Cardiac fibroblast (primary cell): ENCODE measurements around the gene KCTD5.
"Not testable (repeated sequence)": the region's sequence is repeated elsewhere in the genome, so short reads cannot be mapped to it uniquely, and the experiment has no call there.

Experiments
- DNase-seq, 2 donors: peaks; one replicate each; pipeline versions ENCODE4 v3.0.0 to v3.0.0-alpha.2; 2010; ENCODE audit warnings: low read depth in 2 of 2
- H3K4me3 ChIP-seq, 2 donors: replicated peaks in 1 of 2; 1 replicate in 1 of 2; 2 replicates in 1 of 2; pipeline ENCODE4 v1.5.1; 2011; ENCODE audit warnings: low read depth in 2 of 2, low read length in 2 of 2, mild to moderate bottlenecking in 2 of 2, moderate library complexity in 1 of 2
- CTCF ChIP-seq: IDR thresholded peaks from one replicate; pipeline ENCODE4 v1.5.1; 2011; ENCODE audit warnings: low read depth, mild to moderate bottlenecking, low read length, inconsistent platforms

The KCTD5 gene

GRCh38 chr16:2720719-2721633 is 38.7 kb downstream of the KCTD5 start:
- peak overlapping the region; percentile 47 to 56 for H3K4me3 ChIP-seq
- peak; percentile 78 to 86 for DNase-seq
- peak; percentile 21 for TF ChIP-seq CTCF

DNA sequence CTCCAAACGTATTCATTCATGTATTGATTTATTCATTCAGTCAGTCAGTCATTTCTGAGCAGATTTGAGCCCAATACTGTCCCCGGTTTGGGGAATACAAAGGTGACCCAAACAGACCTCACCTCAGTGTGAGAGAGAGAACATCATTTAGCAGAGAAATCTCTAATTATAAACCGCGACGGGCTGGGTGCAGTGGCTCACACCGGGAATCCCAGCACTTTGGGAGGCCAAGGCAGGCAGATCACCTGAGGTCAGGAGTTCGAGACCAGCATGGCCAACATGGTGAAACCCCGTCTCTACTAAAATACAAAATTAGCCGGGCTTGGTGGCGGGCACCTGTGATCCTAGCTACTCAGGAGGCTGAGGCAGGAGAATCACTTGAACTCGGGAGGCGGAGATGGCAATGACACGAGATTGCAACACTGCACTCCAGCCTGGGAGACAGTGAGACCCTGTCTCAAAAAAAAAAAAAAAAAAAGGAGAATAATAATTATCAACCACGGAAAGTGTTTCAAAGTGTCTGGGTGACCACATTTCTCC is 39.4 kb downstream of the KCTD5 start:
- H3K4me3 ChIP-seq: peak overlapping the region; percentile 40 to 47
- not testable (repeated sequence) for DNase-seq

DNA sequence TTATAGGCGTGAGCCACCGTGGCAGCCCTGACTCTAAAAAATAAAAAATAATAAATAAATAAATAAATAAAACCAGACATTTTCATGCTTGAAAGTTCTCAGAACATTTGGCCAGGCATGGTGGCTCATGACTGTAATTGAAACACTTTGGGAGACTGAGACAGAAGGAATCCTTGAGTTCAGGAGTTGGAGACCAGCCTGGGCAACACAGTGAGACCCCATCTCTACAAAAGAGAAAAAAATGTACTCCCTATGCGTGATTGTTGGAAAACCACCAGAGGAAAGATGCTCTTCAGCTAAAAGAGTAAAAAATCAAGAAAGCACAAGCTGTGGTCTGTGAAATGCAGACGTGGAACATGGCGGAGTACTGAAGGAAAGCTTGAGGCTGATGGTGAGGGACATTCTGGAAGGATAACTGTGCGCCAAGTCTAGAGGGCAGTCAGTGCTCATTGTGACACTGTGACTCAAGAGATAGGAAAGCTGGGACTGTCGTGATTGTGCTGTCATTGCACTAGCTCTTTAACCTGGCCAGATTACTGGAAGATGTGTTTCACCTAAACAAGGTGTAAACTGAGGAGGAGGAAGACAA is 41.9 kb downstream of the KCTD5 start:
- H3K4me3 ChIP-seq: no peak overlapping the region
- TF ChIP-seq CTCF: no peak
- no peak for DNase-seq

GRCh38 chr16:2724816-2725348 is 42.6 kb downstream of the KCTD5 start:
- no peak for DNase-seq

GRCh38 chr16:2726923-2727322 is 44.6 kb downstream of the KCTD5 start:
- no peak for DNase-seq
- H3K4me3 ChIP-seq: no peak overlapping the region
- no peak for TF ChIP-seq CTCF

More at GRCh38 chr16:2724816-2725348, 42.6 kb downstream of the KCTD5 start:
- TF ChIP-seq CTCF: no peak
- no peak overlapping the region for H3K4me3 ChIP-seq

GRCh38 chr16:2728034-2728433 is 45.7 kb downstream of the KCTD5 start:
- no peak for DNase-seq
- TF ChIP-seq CTCF: no peak
- H3K4me3 ChIP-seq: no peak overlapping the region
